H1 (cell line): ENCODE results near the gene NDUFB2. TPM values are rescaled to one million over a fixed set of nuclear protein-coding genes. Genes with fewer than 3 reads are reported as not detected.

Experiments used
- CTCF ChIA-PET: fragments of 300-600 bp; sonication (Branson Sonifier 250); formaldehyde crosslinking; loops from one replicate; lab custom pipeline; 2021; ENCODE audit not compliant: partially characterized antibody; lab: Charles Lee
- POLR2A ChIA-PET: fragments of 300-600 bp; sonication (Branson Sonifier 250); formaldehyde crosslinking; loops from one replicate; lab custom pipeline; 2021; ENCODE audit warnings: inconsistent platforms; ENCODE audit not compliant: partially characterized antibody; lab: Charles Lee
- DNase-seq, 2 experiments: peaks; one replicate each; pipeline versions ENCODE4 v3.0.0 to v3.0.0-alpha.2; 2010 to 2022; ENCODE audit warnings: low spot score in 2 of 2, low read depth in 1 of 2, mixed read lengths in 1 of 2
- FAIRE-seq: peaks from 2 replicates; lab custom pipeline; 2011; peaks lifted over from hg19 to GRCh38; lab: Jason Lieb, UNC
- H2AFZ ChIP-seq: 2 replicates; pipeline ENCODE4 v1.8.1; 2012; ENCODE audit warnings: low read length, inconsistent platforms
- H2AK5ac ChIP-seq: 2 replicates; pipeline ENCODE4 v1.6.1; 2013; ENCODE audit warnings: low read depth, low read length
- H2BK120ac ChIP-seq: replicated peaks from 2 replicates; pipeline ENCODE3; 2013; ENCODE audit warnings: low read depth, low read length, inconsistent platforms
- H2BK12ac ChIP-seq: 2 replicates; pipeline ENCODE4 v1.6.1; 2013; ENCODE audit warnings: low read depth, low read length
- H2BK15ac ChIP-seq: 2 replicates; pipeline ENCODE4 v1.6.1; 2013; ENCODE audit warnings: low read length
- H2BK20ac ChIP-seq: 2 replicates; pipeline ENCODE4 v1.6.1; 2013; ENCODE audit warnings: low read length
- H2BK5ac ChIP-seq: 2 replicates; pipeline ENCODE4 v1.6.1; 2013; ENCODE audit warnings: low read depth, low read length
- H3K14ac ChIP-seq: 2 replicates; pipeline ENCODE4 v1.6.1; 2013; ENCODE audit warnings: inconsistent platforms; ENCODE audit not compliant: insufficient read length
- H3K18ac ChIP-seq: 2 replicates; pipeline ENCODE4 v1.6.1; 2013; ENCODE audit warnings: low read length; ENCODE audit errors: extremely low read depth
- H3K23ac ChIP-seq: 2 replicates; pipeline ENCODE4 v1.6.1; 2013; ENCODE audit warnings: inconsistent platforms; ENCODE audit not compliant: insufficient read length
- H3K23me2 ChIP-seq: 2 replicates; pipeline ENCODE4 v1.6.1; 2013; ENCODE audit warnings: low read depth, low read length
- H3K27ac ChIP-seq: 2 replicates; pipeline ENCODE4 v1.6.1; 2011; ENCODE audit warnings: low read depth, low read length, inconsistent platforms
- H3K27me3 ChIP-seq, 4 experiments: replicated peaks in 1 of 4; 1 replicate in 1 of 4; 2 replicates in 3 of 4; pipeline versions ENCODE4 v1.6.1 to v1.8.1; 2011 to 2013; ENCODE audit warnings: low read length in 3 of 4, mild to moderate bottlenecking in 3 of 4, inconsistent platforms in 2 of 4, mixed read lengths in 2 of 4, moderate library complexity in 1 of 4; ENCODE audit not compliant: control insufficient read depth in 3 of 4, insufficient read depth in 3 of 4; ENCODE audit errors: extremely low read depth in 1 of 4
- H3K36me3 ChIP-seq, 4 experiments: 2 replicates each; pipeline versions ENCODE4 v1.6.1 to v1.8.1; 2011 to 2013; ENCODE audit warnings: mild to moderate bottlenecking in 4 of 4, low read length in 3 of 4, moderate library complexity in 2 of 4, control low read depth in 1 of 4, inconsistent platforms in 1 of 4; ENCODE audit not compliant: insufficient read depth in 4 of 4, control insufficient read depth in 2 of 4
- H3K4ac ChIP-seq: replicated peaks from 2 replicates; pipeline ENCODE3; 2013; ENCODE audit warnings: low read length, low read depth, mixed read lengths, inconsistent platforms; ENCODE audit not compliant: insufficient read length
- H3K4me1 ChIP-seq, 4 experiments: replicated peaks in 1 of 4; 1 replicate in 1 of 4; 2 replicates in 3 of 4; pipeline versions ENCODE4 v1.6.1 to v1.8.1; 2011 to 2013; ENCODE audit warnings: low read length in 3 of 4, inconsistent platforms in 2 of 4, mixed read lengths in 1 of 4; ENCODE audit not compliant: insufficient read depth in 4 of 4, control insufficient read depth in 3 of 4
- H3K4me2 ChIP-seq, 2 experiments: 2 replicates each; pipeline versions ENCODE4 v1.6.1 to v1.8.1; 2011 to 2013; ENCODE audit warnings: low read depth in 2 of 2, low read length in 2 of 2, control low read depth in 1 of 2, inconsistent platforms in 1 of 2, mild to moderate bottlenecking in 1 of 2; ENCODE audit not compliant: insufficient read depth in 1 of 2
- H3K4me3 ChIP-seq, 4 experiments: fragments of 200-600, 300-600 bp in 1 of 4; sonication (generic), shearing (Covaris generic), sonication (Bioruptor Twin) in 1 of 4; 2 replicates each; pipeline versions ENCODE4 v1.5.1 to v1.8.1; 2011 to 2016; ENCODE audit warnings: low read length in 4 of 4, low read depth in 3 of 4, control low read depth in 2 of 4, inconsistent platforms in 2 of 4, mild to moderate bottlenecking in 2 of 4, mixed read lengths in 1 of 4, moderate library complexity in 1 of 4; ENCODE audit not compliant: insufficient read depth in 2 of 4; ENCODE audit errors: extremely low read depth in 1 of 4
- H3K56ac ChIP-seq: replicated peaks from 2 replicates; pipeline ENCODE3; 2013; ENCODE audit warnings: low read depth, mild to moderate bottlenecking, mixed read lengths, low read length, inconsistent platforms; ENCODE audit not compliant: insufficient read length
- H3K79me1 ChIP-seq: 2 replicates; pipeline ENCODE4 v1.6.1; 2013; ENCODE audit warnings: low read depth, low read length, control low read depth
- H3K79me2 ChIP-seq, 2 experiments: 2 replicates each; pipeline versions ENCODE4 v1.6.1 to v1.8.1; 2012 to 2013; ENCODE audit warnings: low read length in 2 of 2, mild to moderate bottlenecking in 2 of 2, inconsistent platforms in 1 of 2; ENCODE audit not compliant: insufficient read depth in 2 of 2, control insufficient read depth in 1 of 2
- H3K9ac ChIP-seq, 4 experiments: replicated peaks in 1 of 4; 1 replicate in 1 of 4; 2 replicates in 3 of 4; pipeline versions ENCODE4 v1.6.1 to v1.8.1; 2011 to 2013; ENCODE audit warnings: low read depth in 3 of 4, low read length in 3 of 4, control low read depth in 2 of 4, mild to moderate bottlenecking in 2 of 4, moderate library complexity in 2 of 4, inconsistent platforms in 1 of 4; ENCODE audit errors: extremely low read depth in 1 of 4
- H3K9me3 ChIP-seq, 2 experiments: 2 replicates each; pipeline versions ENCODE4 v1.6.1 to v1.8.1; 2012 to 2013; ENCODE audit warnings: mild to moderate bottlenecking in 2 of 2, moderate library complexity in 2 of 2, control low read depth in 1 of 2, inconsistent platforms in 1 of 2, low read depth in 1 of 2, low read length in 1 of 2, mixed read lengths in 1 of 2; ENCODE audit not compliant: insufficient read depth in 2 of 2
- H4K20me1 ChIP-seq, 2 experiments: replicated peaks in 1 of 2; 2 replicates each; pipeline versions ENCODE3 to v1.8.1; 2011 to 2013; ENCODE audit warnings: inconsistent platforms in 2 of 2, low read length in 2 of 2, mild to moderate bottlenecking in 1 of 2; ENCODE audit not compliant: insufficient read depth in 2 of 2, control insufficient read depth in 1 of 2
- H4K5ac ChIP-seq: 2 replicates; pipeline ENCODE4 v1.6.1; 2013; ENCODE audit warnings: low read length, low read depth, mixed read lengths, inconsistent platforms; ENCODE audit not compliant: insufficient read length
- H4K8ac ChIP-seq: 2 replicates; pipeline ENCODE4 v1.8.0; 2013; ENCODE audit warnings: mild to moderate bottlenecking, moderate library complexity, low read length, inconsistent platforms; ENCODE audit not compliant: insufficient read depth; ENCODE audit errors: extremely low read depth
- H4K91ac ChIP-seq: replicated peaks from 2 replicates; pipeline ENCODE3; 2013; ENCODE audit warnings: low read length, mixed read lengths, inconsistent platforms; ENCODE audit not compliant: insufficient read length
- CREB1 ChIP-seq: IDR thresholded peaks from 2 replicates; pipeline ENCODE4 v1.6.1; 2012; ENCODE audit warnings: inconsistent platforms
- SIRT6 ChIP-seq: IDR thresholded peaks from one replicate; pipeline ENCODE4 v1.7.1; 2012; ENCODE audit warnings: low read length, inconsistent platforms
- WGBS, 2 experiments: shearing (Covaris generic) in 1 of 2; methylation state at CpG; one replicate each; pipeline versions ENCODE4 v1.1.6 to v1.1.7; 2013 to 2015; ENCODE audit warnings: low lambda C conversion rate in 2 of 2, mixed read lengths in 2 of 2, inconsistent platforms in 1 of 2, low coverage in 1 of 2, missing lambda C conversion rate in 1 of 2; ENCODE audit not compliant: insufficient replicate concordance in 2 of 2, insufficient coverage in 1 of 2, insufficient read length in 1 of 2; ENCODE audit errors: extremely low coverage in 1 of 2, missing lambda C conversion rate in 1 of 2; 5-methylcytosine and 5-hydroxymethylcytosine counted together
- polyA plus RNA-seq, 7 experiments: library from polyadenylated mRNA; depleted of rRNA in 3 of 7; stranded (reverse) in 5 of 7; unstranded in 2 of 7; fragments of >200 nt in 5 of 7; fragments of 200-250 nt in 2 of 7; gene quantifications; 1 replicate in 5 of 7; 2 replicates in 1 of 7; 4 replicates in 1 of 7; pipeline versions ENCODE4 v1.2.1 to v1.2.3, GENCODE V29; 2011 to 2013; ENCODE audit warnings: missing spikeins in 2 of 7, mixed read lengths in 2 of 7
- total RNA-seq: library from RNA; stranded (reverse); fragmentation: NEBNext Ultra II Directional; extraction: Animal tissue kit (Norgen Biotek cat#: 25700); gene quantifications from 2 replicates; pipeline ENCODE4 v1.2.1, GENCODE V29; 2021

Gene NDUFB2
- total and polyA plus RNA-seq, 2 of the 8 experiments (the other 6 are each of a cell fraction or from before 2014, with no cell fraction given): 168 to 881 TPM

DNA sequence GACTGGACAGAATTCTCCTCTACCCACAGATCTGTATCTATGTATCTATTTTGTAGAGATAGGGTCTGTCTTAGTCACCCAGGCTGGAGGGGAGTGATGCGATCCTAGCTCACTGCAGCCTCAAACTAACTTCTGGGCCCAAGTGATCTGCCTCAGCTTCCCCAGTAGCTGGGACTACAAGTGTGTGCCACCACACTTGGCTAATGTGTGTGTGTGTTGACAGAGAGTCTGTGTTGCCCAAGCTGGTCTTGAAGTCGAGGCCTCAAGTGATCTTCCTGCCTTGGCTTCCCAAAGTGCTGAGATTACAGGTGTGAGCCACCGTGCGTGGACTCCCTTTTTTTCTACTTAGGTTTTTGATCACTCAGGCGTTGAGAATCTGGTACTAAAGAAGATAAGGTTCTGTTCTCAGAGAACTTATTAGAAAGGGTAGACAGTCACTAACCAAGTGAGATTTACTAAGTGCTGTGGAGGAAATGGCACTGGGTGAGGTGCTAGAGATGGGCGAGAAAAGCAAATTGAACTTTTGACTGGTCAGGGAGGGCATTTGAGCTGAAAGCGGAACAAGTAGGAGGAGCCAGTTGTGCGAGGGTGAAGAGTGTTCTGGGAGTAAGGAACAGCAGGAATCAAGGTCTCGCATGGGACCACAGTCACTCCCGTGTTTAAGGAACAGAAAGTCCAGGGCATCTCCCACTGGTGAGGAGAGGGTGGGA is 18.0 kb downstream of the NDUFB2 start:
- Histone ChIP-seq H3K27ac (no peak overlapping the region), H3K9me3 (peaks cover 0 to 3% of the 10 kb centered on the region in 2 experiments; a peak in 1 of 4 replicates), H4K91ac (no peak overlapping the region), H2BK12ac (no peak overlapping the region), H2BK120ac (no peak overlapping the region), H3K79me2 (no peaks in the 10 kb centered on the region), H2BK20ac (no peak overlapping the region), H3K4me3 (no peak overlapping the region), H3K23ac (no peak overlapping the region), H3K9ac (no peak overlapping the region), H4K8ac (no peak overlapping the region), H4K5ac (no peak overlapping the region), H2AK5ac (no peak overlapping the region), H2BK15ac (no peak overlapping the region), H3K14ac (no peak overlapping the region), H3K18ac (no peak overlapping the region), H3K4me2 (no peak overlapping the region), H3K27me3 (no peaks in the 10 kb centered on the region), H3K56ac (no peak overlapping the region), H3K36me3 (no peaks in the 10 kb centered on the region), H4K20me1 (no peaks in the 10 kb centered on the region), H3K4ac (no peak overlapping the region), H3K4me1 (no peaks in the 10 kb centered on the region), H2BK5ac (no peak overlapping the region), H2AFZ (no peak overlapping the region), H3K23me2 (no peaks in the 10 kb centered on the region), H3K79me1 (no peaks in the 10 kb centered on the region)
- DNase-seq (no peak), FAIRE-seq (no peak)
- TF ChIP-seq CREB1 (no peak), SIRT6 (no peak)
- POLR2A ChIA-PET: interaction anchor here (0.7 kb wide), 1 partner anchor 107 kb away, joined by 3 read pairs; no protein-coding TSS in a partner anchor
- CTCF ChIA-PET: interaction anchor here (1.0 kb wide), 1 partner anchor 61 kb away, joined by 4 read pairs; no protein-coding TSS in a partner anchor
- 88% methylated on average over 10 of the region's 10 CpGs; no CpG with 5 or more reads in 1 of the 2 experiments for WGBS, 2 experiments
